Bronchial epithelial cell (primary cell): ENCODE results near the gene GMDS. TPM values are rescaled to one million over a fixed set of nuclear protein-coding genes. Genes with fewer than 3 reads are reported as not detected.
A peak's percentile ranks its signal among the peaks of the same experiment; 100 is the strongest.

Experiments used
- DNase-seq: peaks from one replicate; pipeline ENCODE4 v3.0.0-alpha.2; 2010; ENCODE audit warnings: low read depth
- FAIRE-seq: peaks from 2 replicates; lab custom pipeline; 2011; peaks lifted over from hg19 to GRCh38; lab: Jason Lieb, UNC
- H3K27me3 ChIP-seq: 2 replicates; pipeline ENCODE4 v1.5.1; 2011; ENCODE audit warnings: low read length; ENCODE audit not compliant: control insufficient read depth, insufficient read depth
- H3K36me3 ChIP-seq: 2 replicates; pipeline ENCODE4 v1.5.1; 2011; ENCODE audit warnings: low read length; ENCODE audit not compliant: control insufficient read depth, insufficient read depth
- H3K4me3 ChIP-seq: 2 replicates; pipeline ENCODE4 v1.5.1; 2011; ENCODE audit warnings: mild to moderate bottlenecking, low read depth, low read length, control low read depth
- CTCF ChIP-seq: IDR thresholded peaks from 2 replicates; pipeline ENCODE4 v1.5.1; 2011; ENCODE audit warnings: mild to moderate bottlenecking, moderate library complexity, low read length, control low read depth, inconsistent platforms; ENCODE audit not compliant: insufficient read depth, severe bottlenecking
- total RNA-seq: library from RNA; depleted of rRNA; stranded (reverse); fragments of >200 nt; gene quantifications from 2 replicates; pipeline ENCODE4 v1.2.1, GENCODE V29; 2014

The GMDS gene
- total RNA-seq, 1 donor from 2014 or later: 8.2 TPM

GRCh38 chr6:1639430-1639829 is 606.0 kb downstream of the GMDS start:
- FAIRE-seq: no peak
- no peak overlapping the region for H3K4me3 ChIP-seq
- DNase-seq: no peak

GRCh38 chr6:1636971-1637871 is 608.2 kb downstream of the GMDS start:
- no peak for TF ChIP-seq CTCF
- no peaks in the 10 kb centered on the region for H3K36me3 ChIP-seq
- peak; percentile 80 for DNase-seq
- peak; percentile 89 for FAIRE-seq
- H3K4me3 ChIP-seq: no peak overlapping the region
- H3K27me3 ChIP-seq: no peaks in the 10 kb centered on the region

More at GRCh38 chr6:1639430-1639829, 606.0 kb downstream of the GMDS start:
- Histone ChIP-seq H3K36me3 (no peaks in the 10 kb centered on the region), H3K27me3 (no peaks in the 10 kb centered on the region)
- no peak for TF ChIP-seq CTCF

GRCh38 chr6:1636272-1636825 is 609.1 kb downstream of the GMDS start:
- Histone ChIP-seq H3K27me3 (no peaks in the 10 kb centered on the region), H3K4me3 (no peak overlapping the region), H3K36me3 (no peaks in the 10 kb centered on the region)
- no peak for TF ChIP-seq CTCF
- FAIRE-seq: no peak
- DNase-seq: no peak

GRCh38 chr6:1635305-1636010 is 609.9 kb downstream of the GMDS start:
- Histone ChIP-seq H3K4me3 (no peak overlapping the region), H3K27me3 (no peaks in the 10 kb centered on the region), H3K36me3 (no peaks in the 10 kb centered on the region)
- FAIRE-seq: no peak
- no peak for DNase-seq
- no peak for TF ChIP-seq CTCF

- Histone ChIP-seq H3K4me3 (no peak overlapping the region), H3K36me3 (no peaks in the 10 kb centered on the region), H3K27me3 (no peaks in the 10 kb centered on the region)
- no peak for TF ChIP-seq CTCF
- DNase-seq (no peak), FAIRE-seq (no peak)
Measured at GRCh38 chr6:1634081-1634480, 611.3 kb downstream of the GMDS start.
